Breast epithelium (tissue), 4 donors: ENCODE measurements around the gene CYP26B1. TPM values are rescaled to one million over a fixed set of nuclear protein-coding genes. Genes with fewer than 3 reads are reported as not detected.

Experiments
- DNase-seq, 2 donors: peaks; one replicate each; pipeline ENCODE4 v3.0.0-alpha.2; 2019; ENCODE audit warnings: low spot score in 2 of 2
- H3K27ac ChIP-seq, 2 donors: fragments of 200-600 bp; sonication (generic) in 1 of 2; one replicate each; pipeline ENCODE4 v1.5.1; 2016 to 2019; ENCODE audit warnings: mild to moderate bottlenecking in 1 of 2
- H3K27me3 ChIP-seq, 2 donors: fragments of 200-600 bp; sonication (generic) in 1 of 2; one replicate each; pipeline versions ENCODE4 v1.5.1 to v1.6.0; 2017 to 2019; ENCODE audit warnings: control low read depth in 1 of 2, mild to moderate bottlenecking in 1 of 2
- H3K36me3 ChIP-seq: fragments of 200-600 bp; one replicate; pipeline ENCODE4 v1.5.1; 2019
- H3K4me1 ChIP-seq, 2 donors: fragments of 200-600 bp; sonication (generic); one replicate each; pipeline ENCODE4 v1.5.1; 2016 to 2019; ENCODE audit warnings: control low read depth in 1 of 2
- H3K4me3 ChIP-seq, 3 donors: fragments of 200-600 bp; sonication (generic); 1 replicate in 2 of 3; 2 replicates in 1 of 3; pipeline ENCODE4 v1.5.1; 2016 to 2019; ENCODE audit warnings: mild to moderate bottlenecking in 3 of 3, moderate library complexity in 2 of 3
- H3K9me3 ChIP-seq, 2 donors: fragments of 200-600 bp; sonication (generic) in 1 of 2; one replicate each; pipeline ENCODE4 v1.5.1; 2016 to 2019; ENCODE audit warnings: control low read depth in 1 of 2
- CTCF ChIP-seq, 3 donors: fragments of 450-650 bp; IDR thresholded peaks; one replicate each; pipeline ENCODE4 v1.5.1; 2016 to 2017; ENCODE audit warnings: antibody characterized with exemption in 3 of 3, mild to moderate bottlenecking in 3 of 3, moderate library complexity in 3 of 3
- POLR2A ChIP-seq: fragments of 450-650 bp; IDR thresholded peaks from one replicate; pipeline ENCODE4 v1.6.1; 2016; ENCODE audit warnings: antibody characterized with exemption, mild to moderate bottlenecking, moderate library complexity
- POLR2AphosphoS5 ChIP-seq, 3 donors: sonication (generic); formaldehyde crosslinking; IDR thresholded peaks; one replicate each; pipeline ENCODE4 v1.6.1; 2017; ENCODE audit warnings: antibody characterized with exemption in 3 of 3
- intact Hi-C: fragments of 100-400 bp; cut with DNase I; formaldehyde crosslinking; loops from one replicate; pipeline ENCODE4 v1.15.1; 2023; ENCODE audit warnings: low total_unique reads
- total RNA-seq, 3 donors: library from RNA; depleted of rRNA; stranded (reverse); fragments of >200 nt; gene quantifications; one replicate each; pipeline ENCODE4 v1.1.0, GENCODE V29; 2016

The CYP26B1 gene
- total RNA-seq, 3 donors from 2014 or later = 3.8 to 41.6 (median 3.9) TPM

GRCh38 chr2:72144632-72145288 lies 2.9 kb downstream of the CYP26B1 start:
- peak in 1 of 2 donors; percentile 54 for DNase-seq
- TF ChIP-seq POLR2AphosphoS5 (IDR thresholded peaks at IDR 0.05) (no peak), CTCF (IDR thresholded peaks at IDR 0.05) (no peak), POLR2A (no peak)
- intact Hi-C loops = loop anchor here (10.0 kb wide), 1 partner anchor 220 kb away; no protein-coding TSS in a partner anchor
- peaks cover 33 to 45% of the 10 kb centered on the region in 2 donors for H3K4me1 ChIP-seq
- H3K27ac ChIP-seq = no peak overlapping the region
- H3K9me3 ChIP-seq = no peaks in the 10 kb centered on the region
- no peaks in the 10 kb centered on the region for H3K36me3 ChIP-seq
- H3K4me3 ChIP-seq = peak overlapping the region; percentile 43 to 70 (median 50)
- H3K27me3 ChIP-seq = peaks cover 16 to 58% of the 10 kb centered on the region in 2 donors

GRCh38 chr2:72144274-72144631 lies 3.4 kb downstream of the CYP26B1 start:
- peak in 1 of 2 donors; percentile 50 for DNase-seq
- Histone ChIP-seq H3K4me3 (peak overlapping the region; percentile 43 to 70 (median 50)), H3K27ac (no peak overlapping the region), H3K27me3 (peaks cover 13 to 53% of the 10 kb centered on the region in 2 donors), H3K4me1 (peaks cover 28 to 40% of the 10 kb centered on the region in 2 donors), H3K9me3 (no peaks in the 10 kb centered on the region), H3K36me3 (no peaks in the 10 kb centered on the region)
- intact Hi-C loops = loop anchor here (10.0 kb wide), 1 partner anchor 219 kb away; no protein-coding TSS in a partner anchor
- no peak for TF ChIP-seq CTCF (IDR thresholded peaks at IDR 0.05)
- no peak for TF ChIP-seq POLR2A
- no peak for TF ChIP-seq POLR2AphosphoS5 (IDR thresholded peaks at IDR 0.05)

- H3K4me3 ChIP-seq = peak overlapping the region; percentile 43 to 70 (median 50)
- no peaks in the 10 kb centered on the region for H3K9me3 ChIP-seq
- DNase-seq = peak in 1 of 2 donors; percentile 51
- intact Hi-C loops = loop anchor here (10.0 kb wide), 1 partner anchor 219 kb away; no protein-coding TSS in a partner anchor
- H3K27ac ChIP-seq = peak overlapping the region in 1 of 2 donors; percentile 43
- H3K4me1 ChIP-seq = peaks cover 28 to 38% of the 10 kb centered on the region in 2 donors
- no peaks in the 10 kb centered on the region for H3K36me3 ChIP-seq
- TF ChIP-seq CTCF (IDR thresholded peaks at IDR 0.05) = no peak
- no peak for TF ChIP-seq POLR2A
- peaks cover 13 to 50% of the 10 kb centered on the region in 2 donors for H3K27me3 ChIP-seq
Observed at GRCh38 chr2:72143441-72144273, 4.0 kb downstream of the CYP26B1 start.

GRCh38 chr2:72142570-72143440 lies 4.9 kb downstream of the CYP26B1 start:
- Histone ChIP-seq H3K27ac (peak overlapping the region in 1 of 2 donors; percentile 43), H3K4me1 (peaks cover 22 to 34% of the 10 kb centered on the region in 2 donors), H3K9me3 (no peaks in the 10 kb centered on the region), H3K4me3 (peak overlapping the region; percentile 43 to 70 (median 50)), H3K36me3 (no peaks in the 10 kb centered on the region), H3K27me3 (peaks cover 13 to 47% of the 10 kb centered on the region in 2 donors)
- peak; percentile 23 to 46 for DNase-seq
- intact Hi-C loops = loop anchor here (10.0 kb wide), 1 partner anchor 218 kb away; no protein-coding TSS in a partner anchor
- TF ChIP-seq CTCF (IDR thresholded peaks at IDR 0.05) (no peak), POLR2A (no peak), POLR2AphosphoS5 (IDR thresholded peaks at IDR 0.05) (no peak)
